K562 (cell line): ENCODE measurements around the gene OFD1. TPM values are rescaled to one million over a fixed set of nuclear protein-coding genes. Genes with fewer than 3 reads are reported as not detected.

Source experiments
- BCOR ChIP-seq: fragments of 450-650 bp; IDR thresholded peaks from 2 replicates; pipeline ENCODE4 v1.6.1; 2016
- CHD1 ChIP-seq: fragments of 200-600 bp; sonication (generic); IDR thresholded peaks from one replicate; pipeline ENCODE4 v1.6.1; 2012; ENCODE audit warnings: mild to moderate bottlenecking, moderate library complexity, low read length, inconsistent platforms
- CREB5 ChIP-seq: fragments of 250-450 bp; sonication (Bioruptor Pico); IDR thresholded peaks from 2 replicates; pipeline ENCODE4 v1.5.0; 2020; ENCODE audit warnings: mild to moderate bottlenecking
- FOXA1 ChIP-seq: fragments of 450-650 bp; IDR thresholded peaks from 2 replicates; pipeline ENCODE4 v1.6.1; 2016; ENCODE audit warnings: mild to moderate bottlenecking, borderline replicate concordance
- FOXJ2 ChIP-seq: fragments of 200-800 bp; sonication (Bioruptor generic); IDR thresholded peaks from 2 replicates; pipeline ENCODE4 v1.6.1; 2016; ENCODE audit warnings: missing genetic modification characterization, missing compliant biosample characterization
- HMBOX1 ChIP-seq: sonication (generic); IDR thresholded peaks from 2 replicates; pipeline ENCODE4 v1.6.1; 2016
- HNRNPL ChIP-seq: fragments of 200-400 bp; formaldehyde crosslinking; IDR thresholded peaks from 2 replicates; pipeline ENCODE4 v1.6.1; 2017; ENCODE audit warnings: low read depth, mild to moderate bottlenecking, low read length
- MAFF ChIP-seq: IDR thresholded peaks from 2 replicates; pipeline ENCODE4 v1.6.1; 2012; ENCODE audit warnings: low read length, improper control_type of control experiment
- POLR2B ChIP-seq: fragments of 450-650 bp; IDR thresholded peaks from 2 replicates; pipeline ENCODE4 v1.6.1; 2018; ENCODE audit warnings: low read depth; ENCODE audit not compliant: partially characterized antibody
- PPARD ChIP-seq: fragments of 250-450 bp; sonication (Bioruptor Pico); IDR thresholded peaks from 2 replicates; pipeline ENCODE4 v1.8.0; 2022; ENCODE audit warnings: inconsistent platforms, mild to moderate bottlenecking, moderate library complexity
- RBM22 ChIP-seq: fragments of 200-400 bp; formaldehyde crosslinking; IDR thresholded peaks from 2 replicates; pipeline ENCODE4 v1.6.1; 2018; ENCODE audit warnings: low read length, low read depth; ENCODE audit not compliant: poor library complexity, severe bottlenecking
- SREBF1 ChIP-seq: fragments of 150-350 bp; IDR thresholded peaks from 2 replicates; pipeline ENCODE4 v1.6.1; 2014; ENCODE audit warnings: antibody characterized with exemption, low read depth, low read length, borderline replicate concordance
- SRSF3 ChIP-seq: fragments of 200-400 bp; formaldehyde crosslinking; IDR thresholded peaks from 2 replicates; pipeline ENCODE4 v1.6.1; 2016; ENCODE audit warnings: mild to moderate bottlenecking, low read length, moderate library complexity; ENCODE audit not compliant: insufficient read depth
- TCF15 ChIP-seq: fragments of 250-450 bp; sonication (Bioruptor Pico); IDR thresholded peaks from 2 replicates; pipeline ENCODE4 v1.8.0; 2022; ENCODE audit warnings: moderate library complexity, mild to moderate bottlenecking, inconsistent platforms
- ZNF280A ChIP-seq: fragments of 450-650 bp; IDR thresholded peaks from 2 replicates; pipeline ENCODE4 v1.6.1; 2018; ENCODE audit warnings: mild to moderate bottlenecking, low read depth; ENCODE audit not compliant: partially characterized antibody
- ZNF316 ChIP-seq: fragments of 450-650 bp; IDR thresholded peaks from 2 replicates; pipeline ENCODE4 v1.6.1; 2016
- ZNF407 ChIP-seq: fragments of 450-650 bp; IDR thresholded peaks from 2 replicates; pipeline ENCODE4 v1.6.1; 2016; ENCODE audit warnings: low read depth
- polyA plus RNA-seq, 8 experiments: library from polyadenylated mRNA; depleted of rRNA in 4 of 8; stranded (reverse) in 5 of 8; unstranded in 3 of 8; fragments of >200 nt; fragmentation: Nextera tagmentation in 2 of 8; fragmentation: Illumina TruSeq in 1 of 8; extraction: Ambion mirVana in 2 of 8; extraction: Trizol in 1 of 8; gene quantifications; 2 replicates each; pipeline versions ENCODE4 v1.2.1 to v1.2.3, GENCODE V29; 2011 to 2014; ENCODE audit warnings: inconsistent platforms in 1 of 8, missing spikeins in 1 of 8
- total RNA-seq, 7 experiments: library from RNA; depleted of rRNA in 6 of 7; stranded (reverse); fragments of >200 nt in 6 of 7; fragmentation: Illumina TruSeq in 2 of 7; extraction: Trizol in 2 of 7; gene quantifications; 2 replicates each; pipeline versions ENCODE4 v1.2.1 to v1.2.3, GENCODE V29; 2011 to 2021; ENCODE audit warnings: low replicate concordance in 1 of 7

OFD1 gene
- total and polyA plus RNA-seq, 9 of the 15 experiments (the other 6 are each of a cell fraction or from before 2014, with no cell fraction given) = 22.0 to 49.1 (median 30.2) TPM

DNA sequence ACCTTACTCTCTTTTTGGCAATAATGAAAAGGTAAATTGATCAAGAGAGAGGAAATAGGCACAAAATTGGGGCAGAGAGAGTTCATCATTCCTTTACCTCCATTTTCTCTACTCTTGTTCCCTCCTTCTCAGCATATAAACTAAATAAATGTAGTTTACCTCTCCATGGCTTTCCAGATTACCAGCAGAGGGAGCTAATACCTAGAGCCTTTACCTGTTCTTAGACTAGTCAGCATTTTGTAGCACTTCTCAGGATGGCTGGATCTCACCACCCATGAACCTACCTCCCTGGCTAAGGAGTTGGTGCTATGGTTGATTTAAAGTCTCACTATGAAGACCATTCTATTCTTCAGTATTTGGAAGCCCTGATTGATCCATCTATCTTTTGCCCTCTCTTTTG lies 15.7 kb downstream of the OFD1 start (continued):
- TF ChIP-seq ZNF407 (no peak), FOXA1 (no peak), RBM22 (no peak), ZNF316 (peak; percentile 94), FOXJ2 (no peak), CREB5 (CRISPR knock-in tag) (no peak), PPARD (CRISPR knock-in tag) (no peak), BCOR (no peak), HNRNPL (no peak), POLR2B (no peak), TCF15 (CRISPR knock-in tag) (no peak), CHD1 (no peak), ZNF280A (no peak), MAFF (peak; percentile 67), SRSF3 (no peak), SREBF1 (no peak), HMBOX1 (peak; percentile 75; the same call in 1 of the 2 replicates)
